HCT116 (cell line): ENCODE results near the gene CCDC187. TPM values are rescaled to one million over a fixed set of nuclear protein-coding genes. Genes with fewer than 3 reads are reported as not detected.

Experiments used
- ATAC-seq: fragments of 200-7000 bp; cut with Tn5 transposase; 2 replicates; pipeline ENCODE4 v1.9.1; 2020; ENCODE audit warnings: mild to moderate bottlenecking, moderate library complexity
- BruUV-seq: library from RNA; stranded (reverse); fragments of 400-500 nt; replicated peaks from 2 replicates; lab custom pipeline; 2021; lab: Mats Ljungman, UMichigan
- CTCF ChIA-PET: fragments of 300-600 bp; sonication (Branson Sonifier 250); formaldehyde crosslinking; loops from one replicate; lab custom pipeline; 2021; ENCODE audit warnings: antibody characterized with exemption; lab: Charles Lee
- POLR2A ChIA-PET: fragments of 300-600, 350-600 bp; sonication (Branson Sonifier 250); formaldehyde crosslinking; loops from one replicate; lab custom pipeline; 2021; ENCODE audit warnings: antibody characterized with exemption; lab: Charles Lee
- RAD21 ChIA-PET, 2 experiments: fragments of 300-600 bp; sonication (Branson Sonifier 250); formaldehyde crosslinking; loops; one replicate each; lab custom pipeline; 2023; ENCODE audit warnings: low total read pairs in 2 of 2; ENCODE audit not compliant: uncharacterized antibody in 2 of 2, unreplicated experiment in 2 of 2, low non-redundant PET in 1 of 2; lab: Charles Lee
- DNase-seq: peaks from one replicate; pipeline ENCODE4 v3.0.0-alpha.2; 2010; ENCODE audit warnings: low read depth, low spot score
- H2AFZ ChIP-seq: fragments of 200-600 bp; shearing (Covaris generic), sonication (generic); 2 replicates; pipeline ENCODE4 v1.6.1; 2017; ENCODE audit warnings: low read depth, mixed run types, mixed read lengths, antibody characterized with exemption, low read length; ENCODE audit not compliant: poor library complexity, severe bottlenecking
- H3K27ac ChIP-seq: 2 replicates; pipeline ENCODE4 v1.5.1; 2012; ENCODE audit warnings: low read depth, low read length
- H3K27me3 ChIP-seq: fragments of 200-600 bp; sonication (generic); 2 replicates; pipeline ENCODE4 v1.6.1; 2016; ENCODE audit warnings: mixed run types, low read length, mixed read lengths; ENCODE audit not compliant: insufficient read depth
- H3K36me3 ChIP-seq, 2 experiments: fragments of 200-500 bp in 1 of 2; fragments of 200-600 bp in 1 of 2; sonication (Bioruptor generic) in 1 of 2; sonication (generic) in 1 of 2; 2 replicates each; pipeline versions ENCODE4 v1.5.1 to v1.6.1; 2014 to 2016; ENCODE audit warnings: low read length in 2 of 2, inconsistent platforms in 1 of 2, mixed read lengths in 1 of 2, mixed run types in 1 of 2; ENCODE audit not compliant: insufficient read depth in 2 of 2, control insufficient read depth in 1 of 2
- H3K4me1 ChIP-seq, 2 experiments: fragments of 200-600 bp in 1 of 2; sonication (generic) in 1 of 2; 2 replicates each; pipeline versions ENCODE4 v1.5.1 to v1.6.1; 2012 to 2017; ENCODE audit warnings: low read length in 2 of 2, inconsistent platforms in 1 of 2, mild to moderate bottlenecking in 1 of 2, mixed read lengths in 1 of 2, mixed run types in 1 of 2, moderate library complexity in 1 of 2; ENCODE audit not compliant: insufficient read depth in 2 of 2, control insufficient read depth in 1 of 2
- H3K4me2 ChIP-seq: fragments of 200-600 bp; sonication (generic); 2 replicates; pipeline ENCODE4 v1.6.1; 2017; ENCODE audit warnings: mixed run types, low read length, mixed read lengths
- H3K4me3 ChIP-seq, 2 experiments: fragments of 200-600 bp in 1 of 2; sonication (generic) in 1 of 2; replicated peaks in 1 of 2; 2 replicates each; pipeline ENCODE4 v1.5.1; 2011 to 2016; ENCODE audit warnings: low read length in 2 of 2, control low read depth in 1 of 2, low read depth in 1 of 2, mild to moderate bottlenecking in 1 of 2, mixed read lengths in 1 of 2, mixed run types in 1 of 2
- H3K79me2 ChIP-seq: fragments of 200-600 bp; sonication (generic); 2 replicates; pipeline ENCODE4 v1.6.1; 2017; ENCODE audit warnings: mild to moderate bottlenecking, mixed run types, low read length, moderate library complexity, mixed read lengths; ENCODE audit not compliant: insufficient read depth
- H3K9ac ChIP-seq: fragments of 200-600 bp; sonication (generic); 2 replicates; pipeline ENCODE4 v1.6.1; 2016; ENCODE audit warnings: low read length, mixed read lengths
- H3K9me2 ChIP-seq: fragments of 200-600 bp; sonication (generic), shearing (Covaris generic); 2 replicates; pipeline ENCODE4 v1.6.1; 2017; ENCODE audit warnings: mixed run types, mild to moderate bottlenecking, moderate library complexity; ENCODE audit not compliant: insufficient read depth
- H3K9me3 ChIP-seq, 2 experiments: fragments of 200-500 bp in 1 of 2; fragments of 200-600 bp in 1 of 2; sonication (Bioruptor generic) in 1 of 2; sonication (generic) in 1 of 2; 2 replicates each; pipeline ENCODE4 v1.6.1; 2014 to 2017; ENCODE audit warnings: low read length in 2 of 2, mixed read lengths in 2 of 2, inconsistent platforms in 1 of 2, low read depth in 1 of 2, mild to moderate bottlenecking in 1 of 2, mixed run types in 1 of 2, moderate library complexity in 1 of 2; ENCODE audit not compliant: control insufficient read depth in 1 of 2, insufficient read depth in 1 of 2
- H4K20me1 ChIP-seq: fragments of 200-600 bp; sonication (generic), shearing (Covaris generic); 2 replicates; pipeline ENCODE4 v1.6.1; 2017; ENCODE audit warnings: mixed run types, mild to moderate bottlenecking, moderate library complexity; ENCODE audit not compliant: insufficient read depth
- CBX3 ChIP-seq: IDR thresholded peaks from 2 replicates; pipeline ENCODE4 v1.6.1; 2012; ENCODE audit warnings: low read depth
- EGR1 ChIP-seq: IDR thresholded peaks from 2 replicates; pipeline ENCODE4 v1.6.1; 2012; ENCODE audit warnings: low read depth
- EZH2 ChIP-seq: fragments of 200-600 bp; sonication (generic); IDR thresholded peaks from 2 replicates; pipeline ENCODE4 v1.6.1; 2017; ENCODE audit warnings: antibody characterized with exemption, mixed run types
- EZH2phosphoT487 ChIP-seq: fragments of 200-600 bp; IDR thresholded peaks from 2 replicates; pipeline ENCODE4 v1.6.1; 2018; ENCODE audit warnings: antibody characterized with exemption, borderline replicate concordance
- FOSL1 ChIP-seq: IDR thresholded peaks from 2 replicates; pipeline ENCODE4 v1.6.1; 2012; ENCODE audit warnings: low read depth
- POLR2A ChIP-seq: IDR thresholded peaks from 2 replicates; pipeline ENCODE4 v1.7.0; 2011; ENCODE audit warnings: borderline replicate concordance; ENCODE audit not compliant: insufficient read depth, insufficient read length; ENCODE audit errors: extremely low read depth
- POLR2AphosphoS5 ChIP-seq: IDR thresholded peaks from 2 replicates; pipeline ENCODE4 v1.6.1; 2011; ENCODE audit warnings: mild to moderate bottlenecking, low read depth, low read length, moderate library complexity
- SIN3A ChIP-seq: IDR thresholded peaks from 2 replicates; pipeline ENCODE4 v1.6.1; 2012; ENCODE audit warnings: low read depth
- intact Hi-C: fragments of 100-400 bp; cut with micrococcal nuclease; formaldehyde crosslinking; loops from 2 replicates; pipeline ENCODE4 v1.10.0; 2022
- total RNA-seq: library from RNA; stranded (reverse); gene quantifications from one replicate; pipeline ENCODE4 v1.2.1, GENCODE V29; 2021; ENCODE audit not compliant: unreplicated experiment
- TF ChIP-seq, protein P1 (sequence below): IDR thresholded peaks from 2 replicates; pipeline ENCODE4 v1.6.1; 2012

The CCDC187 gene
- total RNA-seq, 1 experiment from 2014 or later = 4.6 TPM

DNA sequence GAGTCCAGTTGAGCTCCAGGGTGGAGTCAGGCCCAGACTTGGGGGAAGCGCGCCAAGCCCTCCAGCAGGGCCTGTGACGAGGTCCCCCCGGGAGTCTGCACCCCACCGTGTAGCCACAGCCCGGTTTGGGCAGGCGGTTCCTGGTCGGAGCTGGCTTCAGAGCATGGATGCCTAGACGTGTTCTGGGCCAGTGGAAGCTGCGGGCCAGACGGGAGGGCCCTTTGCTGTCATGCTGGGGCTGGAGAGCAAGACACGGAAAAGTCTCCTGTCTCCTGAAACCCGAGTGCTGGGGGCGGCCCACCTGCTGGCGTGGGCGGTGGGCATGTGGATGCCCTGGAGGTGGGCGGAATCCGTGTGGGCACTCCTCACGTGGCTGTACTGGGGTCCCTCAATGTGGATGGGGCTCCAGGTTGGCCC, 25.3 kb upstream of the CCDC187 start:
- Histone ChIP-seq H3K4me1 (peaks cover 8 to 31% of the 10 kb centered on the region in 2 experiments; a peak in 3 of 4 replicates), H3K27me3 (no peaks in the 10 kb centered on the region), H3K36me3 (no peaks in the 10 kb centered on the region)
- TF ChIP-seq CBX3 (no peak), SIN3A (no peak), EGR1 (no peak), EZH2 (no peak)
- TF ChIP-seq, all 23 proteins: peak for 0
- intact Hi-C loops = no loop called here
- Histone ChIP-seq H3K9me3 (no peaks in the 10 kb centered on the region), H2AFZ (no peak overlapping the region), H3K9ac (peak overlapping the region; percentile 75; the same call in 1 of the 2 replicates), H3K9me2 (no peaks in the 10 kb centered on the region), H3K4me2 (peak overlapping the region; percentile 98), H3K27ac (no peak overlapping the region; the same call in 1 of the 2 replicates), H4K20me1 (no peaks in the 10 kb centered on the region), H3K4me3 (no peak overlapping the region), H3K79me2 (peaks cover 20% of the 10 kb centered on the region; the same call in 1 of the 2 replicates)
- CTCF ChIA-PET = interaction anchor here (1.0 kb wide), 1 partner anchor 10 kb away, joined by 3 read pairs; no protein-coding TSS in a partner anchor
- RAD21 ChIA-PET = no interaction called here
- BruUV-seq = no TSS peak
- DNase-seq = no peak
- POLR2A ChIA-PET = no interaction called here
- no peak for ATAC-seq

DNA sequence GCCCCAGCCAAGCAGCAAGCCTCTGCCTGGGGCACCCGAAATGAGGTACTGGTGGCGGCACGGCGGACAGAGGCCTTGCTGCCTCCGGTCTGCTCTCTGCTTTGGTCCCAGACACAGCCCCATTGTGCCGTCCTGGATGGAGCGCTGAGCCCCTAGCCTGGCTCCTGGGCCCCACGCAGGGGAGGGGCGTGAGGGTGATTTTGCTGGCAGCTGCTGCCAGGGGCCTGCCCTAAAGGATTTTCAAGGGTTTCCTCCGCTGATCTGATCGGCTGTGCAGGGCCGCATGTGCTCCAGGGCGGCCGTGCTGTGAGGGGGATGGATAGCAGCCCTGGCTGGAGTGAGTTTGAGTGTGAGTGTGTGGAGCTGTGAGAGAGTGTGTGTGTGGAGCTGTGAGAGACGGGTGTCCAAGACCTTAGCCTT, 24.7 kb upstream of the CCDC187 start:
- DNase-seq (no peak), ATAC-seq (no peak)
- Histone ChIP-seq H2AFZ (no peak overlapping the region), H4K20me1 (no peaks in the 10 kb centered on the region), H3K4me3 (peak overlapping the region; percentile 71 to 76), H3K9ac (peak overlapping the region; percentile 75), H3K27me3 (no peaks in the 10 kb centered on the region), H3K9me2 (no peaks in the 10 kb centered on the region), H3K79me2 (peaks cover 20% of the 10 kb centered on the region; the same call in 1 of the 2 replicates), H3K27ac (peak overlapping the region; percentile 65; the same call in 1 of the 2 replicates), H3K36me3 (no peaks in the 10 kb centered on the region), H3K4me1 (peaks cover 8 to 37% of the 10 kb centered on the region in 2 experiments; a peak in 3 of 4 replicates), H3K4me2 (peak overlapping the region; percentile 98), H3K9me3 (no peaks in the 10 kb centered on the region)
- intact Hi-C loops = no loop called here
- ChIA-PET RAD21 (no interaction called here), CTCF (interaction anchor here (1.0 kb wide), 1 partner anchor 11 kb away, joined by 3 read pairs; no protein-coding TSS in a partner anchor), POLR2A (no interaction called here)
- no TSS peak for BruUV-seq
- no peak for TF ChIP-seq POLR2AphosphoS5
- no peak for TF ChIP-seq SIN3A
- TF ChIP-seq, protein P1, sequence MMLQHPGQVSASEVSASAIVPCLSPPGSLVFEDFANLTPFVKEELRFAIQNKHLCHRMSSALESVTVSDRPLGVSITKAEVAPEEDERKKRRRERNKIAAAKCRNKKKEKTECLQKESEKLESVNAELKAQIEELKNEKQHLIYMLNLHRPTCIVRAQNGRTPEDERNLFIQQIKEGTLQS = no peak
- TF ChIP-seq FOSL1 = no peak
- no peak for TF ChIP-seq POLR2A
- TF ChIP-seq EGR1 = no peak
- TF ChIP-seq EZH2phosphoT487 = no peak
